Middle frontal gyrus (tissue), 1 donor: ENCODE results near the gene PTPRR.
"Not testable (repeated sequence)": the region's sequence is repeated elsewhere in the genome, so short reads cannot be mapped to it uniquely, and the experiment has no call there.

ENCODE experiments used
- DNase-seq: peaks from one replicate; pipeline ENCODE4 v3.0.0-alpha.2; 2015; ENCODE audit warnings: low spot score; ENCODE audit errors: extremely low spot score

PTPRR gene

GRCh38 chr12:70749931-70750330, 170.6 kb downstream of the PTPRR start:
- no peak for DNase-seq

GRCh38 chr12:70748809-70749208, 171.7 kb downstream of the PTPRR start:
- no peak for DNase-seq

- DNase-seq, result peak; percentile 29
Measured at GRCh38 chr12:70747445-70748260, 172.9 kb downstream of the PTPRR start.

- no peak for DNase-seq
Measured at GRCh38 chr12:70745048-70745447, 175.5 kb downstream of the PTPRR start.

- DNase-seq, result no peak
Measured at GRCh38 chr12:70744178-70744577, 176.4 kb downstream of the PTPRR start.

GRCh38 chr12:70741256-70741655, 179.3 kb downstream of the PTPRR start:
- DNase-seq, result no peak

- no peak for DNase-seq
Measured at GRCh38 chr12:70739756-70740155, 180.8 kb downstream of the PTPRR start.

- DNase-seq, result no peak
Measured at GRCh38 chr12:70736351-70737133, 184.0 kb downstream of the PTPRR start.

GRCh38 chr12:70735197-70735596, 185.3 kb downstream of the PTPRR start:
- DNase-seq, result not testable (repeated sequence)

- DNase-seq, result peak; percentile 74
Measured at GRCh38 chr12:70733385-70733784, 187.2 kb downstream of the PTPRR start.

GRCh38 chr12:70732287-70732686, 188.3 kb downstream of the PTPRR start:
- DNase-seq, result no peak

- no peak for DNase-seq
Measured at GRCh38 chr12:70730675-70731180, 189.8 kb downstream of the PTPRR start.

- DNase-seq, result no peak
Measured at GRCh38 chr12:70724444-70724843, 196.1 kb downstream of the PTPRR start.

- no peak for DNase-seq
Measured at GRCh38 chr12:70722584-70723343, 197.8 kb downstream of the PTPRR start.

GRCh38 chr12:70721656-70722357, 198.7 kb downstream of the PTPRR start:
- no peak for DNase-seq

GRCh38 chr12:70721216-70721615, 199.3 kb downstream of the PTPRR start:
- DNase-seq, result no peak

GRCh38 chr12:70719672-70720420, 200.7 kb downstream of the PTPRR start:
- no peak for DNase-seq

GRCh38 chr12:70719071-70719470, 201.5 kb downstream of the PTPRR start:
- DNase-seq, result no peak

GRCh38 chr12:70711831-70712230, 208.7 kb downstream of the PTPRR start:
- DNase-seq, result no peak

- no peak for DNase-seq
Measured at GRCh38 chr12:70709022-70709421, 211.5 kb downstream of the PTPRR start.
